ENCODE measurements around the gene DENND1A.

DNA sequence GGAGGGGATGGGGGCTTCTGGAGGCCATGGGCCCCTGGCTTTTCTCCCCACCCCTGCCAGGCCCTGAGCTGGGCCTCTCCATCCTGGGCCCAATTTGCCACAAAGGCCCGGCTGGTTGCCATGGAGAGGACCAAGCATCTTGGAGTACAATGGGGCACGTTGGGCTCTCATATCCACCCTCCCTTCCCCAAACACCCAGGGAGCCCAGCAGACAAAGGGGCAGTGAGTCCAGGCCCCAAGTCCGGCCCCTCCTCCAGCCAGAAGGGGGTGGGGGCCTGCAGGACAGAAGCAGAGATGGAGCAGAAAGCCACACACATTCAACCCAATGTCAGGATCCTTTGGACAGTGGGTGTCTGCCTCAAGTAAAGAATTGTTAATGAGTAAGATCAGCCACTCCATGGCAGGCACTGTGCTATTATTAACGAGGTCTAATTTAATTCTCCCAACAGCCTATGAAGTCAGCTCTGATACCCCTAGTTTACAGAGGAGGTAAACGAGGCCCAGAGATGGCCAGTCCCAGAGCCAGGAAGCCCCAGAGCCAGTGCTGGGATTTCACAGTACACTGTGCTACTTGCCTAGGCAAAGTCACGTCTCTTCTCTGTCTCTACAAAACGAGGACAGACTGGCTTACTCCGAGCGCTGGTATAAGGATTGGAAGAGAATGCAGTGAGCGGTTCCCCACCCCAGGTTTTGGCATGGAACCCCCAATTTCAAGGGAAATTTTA, 571.6 kb downstream of the DENND1A start:
- no peak for TF ChIP-seq SUZ12 (IDR thresholded peaks at IDR 0.05)
- no peak for TF ChIP-seq FOXK2 (IDR thresholded peaks at IDR 0.05)
- no peak for TF ChIP-seq ELF4 (IDR thresholded peaks at IDR 0.05)
- TF ChIP-seq HDGF (IDR thresholded peaks at IDR 0.05; ENCODE audit: borderline replicate concordance) = no peak
- TF ChIP-seq BHLHE40 (IDR thresholded peaks at IDR 0.05; ENCODE audit: borderline replicate concordance) = no peak
- no peak for TF ChIP-seq NFRKB (IDR thresholded peaks at IDR 0.05)
- no peak for TF ChIP-seq FOXM1 (IDR thresholded peaks at IDR 0.05; ENCODE audit: borderline replicate concordance)
- TF ChIP-seq CTBP1 (IDR thresholded peaks at IDR 0.05; ENCODE audit: borderline replicate concordance) = no peak
- TF ChIP-seq ARNT (IDR thresholded peaks at IDR 0.05) = no peak
- TF ChIP-seq, protein P1, sequence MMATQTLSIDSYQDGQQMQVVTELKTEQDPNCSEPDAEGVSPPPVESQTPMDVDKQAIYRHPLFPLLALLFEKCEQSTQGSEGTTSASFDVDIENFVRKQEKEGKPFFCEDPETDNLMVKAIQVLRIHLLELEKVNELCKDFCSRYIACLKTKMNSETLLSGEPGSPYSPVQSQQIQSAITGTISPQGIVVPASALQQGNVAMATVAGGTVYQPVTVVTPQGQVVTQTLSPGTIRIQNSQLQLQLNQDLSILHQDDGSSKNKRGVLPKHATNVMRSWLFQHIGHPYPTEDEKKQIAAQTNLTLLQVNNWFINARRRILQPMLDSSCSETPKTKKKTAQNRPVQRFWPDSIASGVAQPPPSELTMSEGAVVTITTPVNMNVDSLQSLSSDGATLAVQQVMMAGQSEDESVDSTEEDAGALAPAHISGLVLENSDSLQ (IDR thresholded peaks at IDR 0.05) = no peak
- no peak for TF ChIP-seq ZNF384 (IDR thresholded peaks at IDR 0.05)
- no peak for TF ChIP-seq SP1 (IDR thresholded peaks at IDR 0.05)

All from HEK293T (cell line).